ENCODE data around the gene USP30. TPM values are rescaled to one million over a fixed set of nuclear protein-coding genes. Genes with fewer than 3 reads are reported as not detected.

USP30 gene
- total and polyA plus RNA-seq, 9 of the 15 experiments (the other 6 are each of a cell fraction or from before 2014, with no cell fraction given), result 1.4 to 15.2 (median 7.0) TPM

DNA sequence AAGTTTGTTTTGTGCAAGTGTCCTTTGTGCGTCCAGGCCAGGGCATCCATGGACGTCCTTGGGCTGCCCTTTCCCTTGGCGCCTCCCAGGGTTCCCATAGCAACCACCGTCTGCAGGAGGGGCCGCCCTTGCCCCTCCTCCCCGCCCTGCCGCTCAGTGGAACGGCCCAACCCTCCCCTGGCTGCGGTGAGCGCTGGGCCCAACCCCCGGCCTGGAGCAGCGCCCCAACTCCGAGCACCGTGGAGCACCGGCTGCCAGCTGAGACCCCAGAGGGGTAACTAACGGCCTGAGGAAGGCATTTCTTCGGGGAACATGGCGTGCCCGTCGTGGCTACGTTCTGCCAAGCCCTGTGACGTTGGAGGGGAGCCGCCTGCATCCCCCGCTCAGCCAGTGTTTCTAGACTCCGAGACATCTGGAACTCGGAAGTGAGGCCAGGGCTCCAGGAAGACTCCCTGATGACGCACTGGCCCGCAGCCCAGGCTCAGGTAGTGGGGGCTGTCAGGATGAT lies 58.7 kb downstream of the USP30 start:
- Histone ChIP-seq H3K36me3 (ENCODE audit: control insufficient read depth, insufficient read depth, low read length) (peaks cover 37% of the 10 kb centered on the region; the same call in 2 of the 3 replicates), H3K4me3 (peak overlapping the region; percentile 41), H3K9me3 (replicated peaks; ENCODE audit: control insufficient read depth, insufficient read depth, low read depth, low read length) (no peaks in the 10 kb centered on the region), H4K20me1 (replicated peaks; ENCODE audit: control insufficient read depth, insufficient read depth, low read length) (no peaks in the 10 kb centered on the region), H3K9ac (ENCODE audit: insufficient read depth in 1 of 2, low read depth in 2 of 2, low read length in 2 of 2) (peak overlapping the region; percentile 40 to 91; a peak in 3 of 4 replicates), H2AFZ (ENCODE audit: low read depth, low read length) (peak overlapping the region; percentile 93), H3K27ac (ENCODE audit: extremely low read depth, low read depth, low read length) (peak overlapping the region; percentile 64), H3K9me1 (ENCODE audit: control insufficient read depth, insufficient read depth, low read length) (no peaks in the 10 kb centered on the region), H3K4me2 (ENCODE audit: insufficient read depth, low read length) (peak overlapping the region; percentile 80), H3K27me3 (ENCODE audit: control insufficient read depth in 2 of 2, insufficient read depth in 2 of 2, low read length in 2 of 2) (no peaks in the 10 kb centered on the region), H3K79me2 (ENCODE audit: control insufficient read depth, insufficient read depth, low read length) (no peaks in the 10 kb centered on the region), H3K4me1 (replicated peaks in 1 of 2; ENCODE audit: control insufficient read depth in 2 of 2, insufficient read depth in 2 of 2, low read length in 2 of 2) (peaks cover 8 to 9% of the 10 kb centered on the region in 2 experiments)
- intact Hi-C loops (cut with micrococcal nuclease) (loop anchor here (5.0 kb wide), 1 partner anchor 276 kb away; no protein-coding TSS in a partner anchor), in situ Hi-C loops (cut with MboI) (loop anchor here (10.0 kb wide), 1 partner anchor 274 kb away; no protein-coding TSS in a partner anchor)
- ChIA-PET CTCF (ENCODE audit: low intra/inter-chr PET ratio) (interaction anchor here (0.9 to 1.2 kb wide), 2 partner anchors 145 to 154 kb away, joined by 3 read pairs; no protein-coding TSS in a partner anchor), POLR2A (interaction anchor here (0.7 to 1.9 kb wide), 5 partner anchors 8 to 265 kb away, joined by 3 to 5 read pairs (median 4); no protein-coding TSS in a partner anchor)
- WGBS (ENCODE audit: insufficient coverage, low coverage, missing lambda C conversion rate), result 2% methylated on average over 17 of the region's 28 CpGs
- DNase-seq (ENCODE audit: extremely low read depth in 1 of 4, low spot score in 3 of 4), result peak; percentile 86 to 90 (median 90)
- peak; percentile 99 for ATAC-seq
- no TSS peak for BruUV-seq (replicated peaks)
- FAIRE-seq, result peak; percentile 61
- TF ChIP-seq RFX1 (IDR thresholded peaks at IDR 0.05) (peak; percentile 96), RBM22 (IDR thresholded peaks at IDR 0.05; ENCODE audit: low read depth, low read length, poor library complexity, severe bottlenecking) (peak; percentile 81), ZBTB17 (CRISPR knock-in tag; IDR thresholded peaks at IDR 0.05) (peak; percentile 70; the same call in 1 of the 2 replicates), ZSCAN32 (CRISPR knock-in tag; IDR thresholded peaks at IDR 0.05) (peak; percentile 27; the same call in 1 of the 2 replicates), JUND (IDR thresholded peaks at IDR 0.05; ENCODE audit: borderline replicate concordance, low read depth, low read length) (peak; percentile 27; the same call in 1 of the 2 replicates), JUND (tag; IDR thresholded peaks at IDR 0.05; ENCODE audit: borderline replicate concordance, low read depth, low read length) (no peak), MTA3 (IDR thresholded peaks at IDR 0.05; ENCODE audit: borderline replicate concordance) (peak; percentile 42; the same call in 1 of the 2 replicates), CCNT2 (IDR thresholded peaks at IDR 0.05; ENCODE audit: borderline replicate concordance, extremely low read depth, insufficient read length, low read depth, low read length) (peak; percentile 56), OTX1 (CRISPR knock-in tag; IDR thresholded peaks at IDR 0.05) (peak; percentile 55; the same call in 1 of the 2 replicates)
- TF ChIP-seq, protein P1, sequence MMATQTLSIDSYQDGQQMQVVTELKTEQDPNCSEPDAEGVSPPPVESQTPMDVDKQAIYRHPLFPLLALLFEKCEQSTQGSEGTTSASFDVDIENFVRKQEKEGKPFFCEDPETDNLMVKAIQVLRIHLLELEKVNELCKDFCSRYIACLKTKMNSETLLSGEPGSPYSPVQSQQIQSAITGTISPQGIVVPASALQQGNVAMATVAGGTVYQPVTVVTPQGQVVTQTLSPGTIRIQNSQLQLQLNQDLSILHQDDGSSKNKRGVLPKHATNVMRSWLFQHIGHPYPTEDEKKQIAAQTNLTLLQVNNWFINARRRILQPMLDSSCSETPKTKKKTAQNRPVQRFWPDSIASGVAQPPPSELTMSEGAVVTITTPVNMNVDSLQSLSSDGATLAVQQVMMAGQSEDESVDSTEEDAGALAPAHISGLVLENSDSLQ (IDR thresholded peaks at IDR 0.05), result peak; percentile 80
- TF ChIP-seq, protein P2, sequence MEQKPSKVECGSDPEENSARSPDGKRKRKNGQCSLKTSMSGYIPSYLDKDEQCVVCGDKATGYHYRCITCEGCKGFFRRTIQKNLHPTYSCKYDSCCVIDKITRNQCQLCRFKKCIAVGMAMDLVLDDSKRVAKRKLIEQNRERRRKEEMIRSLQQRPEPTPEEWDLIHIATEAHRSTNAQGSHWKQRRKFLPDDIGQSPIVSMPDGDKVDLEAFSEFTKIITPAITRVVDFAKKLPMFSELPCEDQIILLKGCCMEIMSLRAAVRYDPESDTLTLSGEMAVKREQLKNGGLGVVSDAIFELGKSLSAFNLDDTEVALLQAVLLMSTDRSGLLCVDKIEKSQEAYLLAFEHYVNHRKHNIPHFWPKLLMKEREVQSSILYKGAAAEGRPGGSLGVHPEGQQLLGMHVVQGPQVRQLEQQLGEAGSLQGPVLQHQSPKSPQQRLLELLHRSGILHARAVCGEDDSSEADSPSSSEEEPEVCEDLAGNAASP (IDR thresholded peaks at IDR 0.05), result no peak
- TF ChIP-seq, protein P3, sequence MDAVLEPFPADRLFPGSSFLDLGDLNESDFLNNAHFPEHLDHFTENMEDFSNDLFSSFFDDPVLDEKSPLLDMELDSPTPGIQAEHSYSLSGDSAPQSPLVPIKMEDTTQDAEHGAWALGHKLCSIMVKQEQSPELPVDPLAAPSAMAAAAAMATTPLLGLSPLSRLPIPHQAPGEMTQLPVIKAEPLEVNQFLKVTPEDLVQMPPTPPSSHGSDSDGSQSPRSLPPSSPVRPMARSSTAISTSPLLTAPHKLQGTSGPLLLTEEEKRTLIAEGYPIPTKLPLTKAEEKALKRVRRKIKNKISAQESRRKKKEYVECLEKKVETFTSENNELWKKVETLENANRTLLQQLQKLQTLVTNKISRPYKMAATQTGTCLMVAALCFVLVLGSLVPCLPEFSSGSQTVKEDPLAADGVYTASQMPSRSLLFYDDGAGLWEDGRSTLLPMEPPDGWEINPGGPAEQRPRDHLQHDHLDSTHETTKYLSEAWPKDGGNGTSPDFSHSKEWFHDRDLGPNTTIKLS (IDR thresholded peaks at IDR 0.05; ENCODE audit: borderline replicate concordance, low read depth), result peak; percentile 69; the same call in 1 of the 2 replicates
- TF ChIP-seq, protein P4, sequence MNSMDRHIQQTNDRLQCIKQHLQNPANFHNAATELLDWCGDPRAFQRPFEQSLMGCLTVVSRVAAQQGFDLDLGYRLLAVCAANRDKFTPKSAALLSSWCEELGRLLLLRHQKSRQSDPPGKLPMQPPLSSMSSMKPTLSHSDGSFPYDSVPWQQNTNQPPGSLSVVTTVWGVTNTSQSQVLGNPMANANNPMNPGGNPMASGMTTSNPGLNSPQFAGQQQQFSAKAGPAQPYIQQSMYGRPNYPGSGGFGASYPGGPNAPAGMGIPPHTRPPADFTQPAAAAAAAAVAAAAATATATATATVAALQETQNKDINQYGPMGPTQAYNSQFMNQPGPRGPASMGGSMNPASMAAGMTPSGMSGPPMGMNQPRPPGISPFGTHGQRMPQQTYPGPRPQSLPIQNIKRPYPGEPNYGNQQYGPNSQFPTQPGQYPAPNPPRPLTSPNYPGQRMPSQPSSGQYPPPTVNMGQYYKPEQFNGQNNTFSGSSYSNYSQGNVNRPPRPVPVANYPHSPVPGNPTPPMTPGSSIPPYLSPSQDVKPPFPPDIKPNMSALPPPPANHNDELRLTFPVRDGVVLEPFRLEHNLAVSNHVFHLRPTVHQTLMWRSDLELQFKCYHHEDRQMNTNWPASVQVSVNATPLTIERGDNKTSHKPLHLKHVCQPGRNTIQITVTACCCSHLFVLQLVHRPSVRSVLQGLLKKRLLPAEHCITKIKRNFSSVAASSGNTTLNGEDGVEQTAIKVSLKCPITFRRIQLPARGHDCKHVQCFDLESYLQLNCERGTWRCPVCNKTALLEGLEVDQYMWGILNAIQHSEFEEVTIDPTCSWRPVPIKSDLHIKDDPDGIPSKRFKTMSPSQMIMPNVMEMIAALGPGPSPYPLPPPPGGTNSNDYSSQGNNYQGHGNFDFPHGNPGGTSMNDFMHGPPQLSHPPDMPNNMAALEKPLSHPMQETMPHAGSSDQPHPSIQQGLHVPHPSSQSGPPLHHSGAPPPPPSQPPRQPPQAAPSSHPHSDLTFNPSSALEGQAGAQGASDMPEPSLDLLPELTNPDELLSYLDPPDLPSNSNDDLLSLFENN (IDR thresholded peaks at IDR 0.05; ENCODE audit: low read depth in 2 of 2, low read length in 2 of 2), result peak in 1 of 2 experiments; percentile 14; a peak in 1 of 4 replicates

Measured in K562 (cell line).